ENCODE results near the gene KLC3.
A peak's percentile ranks its signal among the peaks of the same experiment; 100 is the strongest.

KLC3 gene

DNA sequence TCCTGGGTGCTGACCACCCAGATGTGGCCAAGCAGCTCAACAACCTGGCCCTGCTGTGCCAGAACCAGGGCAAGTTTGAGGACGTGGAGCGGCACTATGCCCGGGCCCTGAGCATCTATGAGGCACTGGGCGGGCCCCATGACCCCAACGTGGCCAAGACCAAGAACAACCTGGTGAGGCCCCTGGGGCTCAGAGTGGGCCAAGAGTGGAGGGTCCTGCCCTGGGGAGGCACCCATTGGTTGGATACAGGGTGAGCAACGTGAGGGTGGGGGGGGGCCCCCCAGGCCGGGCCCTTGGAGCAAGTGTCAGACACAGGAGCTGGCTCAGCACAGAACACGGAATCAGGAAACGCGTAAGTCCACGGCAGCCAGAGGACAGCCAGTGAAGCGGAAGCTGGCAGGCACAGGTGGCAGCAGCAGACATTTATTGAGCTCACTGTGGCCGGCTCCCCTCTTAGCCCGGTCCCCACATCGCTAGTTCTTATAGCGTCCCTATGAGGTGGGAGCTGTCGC, 8.9 kb downstream of the KLC3 start:
- no peak for DNase-seq

DNA sequence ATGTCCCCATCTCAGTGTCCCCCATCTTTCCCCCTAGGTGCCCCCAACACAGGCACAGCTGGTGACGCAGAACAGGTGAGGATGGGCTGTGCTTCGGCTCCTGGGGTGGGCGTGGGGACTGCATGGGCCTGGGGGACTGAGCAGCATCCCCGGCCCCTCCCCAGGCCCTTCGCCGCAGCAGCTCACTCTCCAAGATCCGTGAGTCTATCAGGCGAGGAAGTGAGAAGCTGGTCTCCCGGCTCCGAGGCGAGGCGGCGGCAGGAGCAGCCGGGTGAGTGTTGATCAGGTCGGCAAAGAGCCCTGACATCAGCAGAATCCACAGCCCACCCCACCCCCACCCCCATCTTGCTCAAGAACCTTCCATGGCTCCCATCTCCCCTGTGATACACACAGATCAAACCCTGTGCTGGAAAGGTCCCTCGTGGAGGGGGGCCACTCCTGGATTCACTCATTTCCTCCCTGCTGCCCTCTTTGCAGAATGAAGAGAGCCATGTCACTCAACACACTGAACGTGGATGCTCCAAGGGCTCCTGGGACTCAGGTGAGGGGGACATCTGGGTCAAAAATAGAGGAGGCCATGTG, 10.0 kb downstream of the KLC3 start:
- DNase-seq = no peak

DNA sequence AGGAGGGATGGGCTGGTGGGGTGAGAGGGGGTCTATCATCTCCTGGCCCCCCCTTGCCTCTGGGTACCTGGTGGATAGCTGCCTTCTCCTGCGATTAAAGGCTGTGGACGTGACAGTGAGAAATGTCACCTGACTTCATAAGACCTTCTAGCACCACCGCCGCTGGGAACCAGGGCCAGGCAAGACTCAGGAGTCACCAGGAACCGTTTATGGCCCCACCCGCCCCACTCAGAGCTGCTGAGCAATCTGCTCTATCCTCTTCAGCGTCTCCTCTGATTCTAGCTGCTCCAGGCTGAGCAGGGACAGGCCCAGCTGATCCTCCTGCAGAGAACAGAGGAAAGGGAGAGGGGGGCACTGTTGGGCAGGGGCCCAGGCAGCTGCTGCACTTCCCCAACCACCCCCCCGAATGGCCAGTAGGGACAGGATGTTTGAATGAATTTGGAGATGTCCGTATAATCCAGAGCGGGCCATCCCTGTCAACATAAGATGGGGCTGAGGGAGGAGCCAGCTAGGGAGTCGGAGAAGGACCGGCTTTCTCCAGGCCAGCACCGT, 10.9 kb downstream of the KLC3 start:
- DNase-seq = no peak

- DNase-seq = no peak
Measured at GRCh38 chr19:45352062-45352461, 11.5 kb downstream of the KLC3 start.

GRCh38 chr19:45352471-45352870, 11.9 kb downstream of the KLC3 start:
- DNase-seq = no peak

GRCh38 chr19:45352914-45353796, 12.6 kb downstream of the KLC3 start:
- no peak for DNase-seq

DNA sequence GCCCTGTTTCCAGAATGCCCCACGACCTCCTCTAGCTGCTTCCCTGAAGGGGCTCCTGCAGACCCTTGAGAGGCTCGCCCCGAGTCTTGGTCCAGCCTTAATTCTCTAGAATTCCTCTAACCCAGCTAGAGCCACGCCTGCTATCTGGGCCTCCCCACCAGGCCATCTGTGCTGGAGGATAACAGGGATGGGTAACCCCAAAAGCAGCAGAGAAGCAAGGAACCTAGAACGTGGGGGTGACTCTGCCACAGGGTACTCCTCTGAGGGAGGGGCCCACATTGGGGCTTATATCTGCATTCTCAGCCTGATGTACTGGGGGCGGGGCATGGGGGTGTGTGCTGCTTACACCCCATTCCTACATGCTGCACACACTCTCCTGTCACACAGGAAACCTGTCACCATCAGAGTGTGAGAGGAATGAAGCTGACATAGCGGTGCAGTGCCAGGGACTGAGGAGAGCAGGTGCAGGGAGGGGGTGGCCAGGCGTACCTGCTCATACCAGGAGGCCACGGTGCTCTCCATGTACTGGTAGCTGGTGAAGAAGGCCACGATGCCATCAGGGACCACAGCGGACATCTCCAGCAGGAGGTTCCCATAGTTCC, 13.8 kb downstream of the KLC3 start:
- DNase-seq = no peak

DNA sequence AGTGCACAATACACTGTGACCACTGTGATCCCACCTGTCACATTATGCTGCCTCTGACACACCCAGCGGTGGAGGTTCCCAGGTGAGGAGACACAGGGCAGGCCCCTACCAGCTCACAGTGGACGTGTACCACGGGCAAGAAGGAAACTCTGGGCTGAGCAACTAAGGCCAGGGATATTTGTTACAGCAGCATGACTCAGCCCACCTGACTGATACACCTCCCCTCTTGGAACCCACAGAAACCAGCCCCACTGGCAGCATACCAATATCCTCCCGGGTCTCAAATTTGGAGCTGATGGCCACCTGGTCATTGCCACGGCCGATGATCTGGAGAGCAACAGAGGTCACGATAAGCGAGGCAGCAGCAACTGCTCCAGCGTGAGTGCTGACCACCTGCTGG, 14.9 kb downstream of the KLC3 start:
- no peak for DNase-seq

DNA sequence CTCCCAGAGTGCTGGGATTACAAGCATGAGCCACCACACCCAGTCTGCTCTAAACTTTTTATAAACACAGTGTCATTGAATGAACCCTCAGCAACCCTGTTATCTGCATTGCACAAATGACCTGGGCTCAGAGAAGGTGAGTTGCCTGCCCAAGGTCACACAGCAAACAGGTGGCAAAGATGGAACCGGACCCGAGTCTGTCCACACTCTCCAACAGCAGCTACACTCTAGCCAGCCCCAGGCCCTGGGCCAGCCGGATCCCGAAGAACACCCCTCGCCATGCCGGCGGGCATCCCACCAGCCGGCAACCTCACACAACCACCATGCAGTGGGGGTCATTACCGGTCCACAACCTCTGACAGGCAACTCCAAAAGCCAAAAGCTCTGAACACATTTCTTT, 15.4 kb downstream of the KLC3 start:
- no peak for DNase-seq

- DNase-seq = no peak
Measured at GRCh38 chr19:45356760-45357444, 16.4 kb downstream of the KLC3 start.

- DNase-seq = no peak
Measured at GRCh38 chr19:45357445-45357783, 16.9 kb downstream of the KLC3 start.

- no peak for DNase-seq
Measured at GRCh38 chr19:45358213-45358792, 17.8 kb downstream of the KLC3 start.

GRCh38 chr19:45361608-45362007, 21.1 kb downstream of the KLC3 start:
- no peak for DNase-seq

GRCh38 chr19:45362291-45362690, 21.7 kb downstream of the KLC3 start:
- no peak for DNase-seq

DNA sequence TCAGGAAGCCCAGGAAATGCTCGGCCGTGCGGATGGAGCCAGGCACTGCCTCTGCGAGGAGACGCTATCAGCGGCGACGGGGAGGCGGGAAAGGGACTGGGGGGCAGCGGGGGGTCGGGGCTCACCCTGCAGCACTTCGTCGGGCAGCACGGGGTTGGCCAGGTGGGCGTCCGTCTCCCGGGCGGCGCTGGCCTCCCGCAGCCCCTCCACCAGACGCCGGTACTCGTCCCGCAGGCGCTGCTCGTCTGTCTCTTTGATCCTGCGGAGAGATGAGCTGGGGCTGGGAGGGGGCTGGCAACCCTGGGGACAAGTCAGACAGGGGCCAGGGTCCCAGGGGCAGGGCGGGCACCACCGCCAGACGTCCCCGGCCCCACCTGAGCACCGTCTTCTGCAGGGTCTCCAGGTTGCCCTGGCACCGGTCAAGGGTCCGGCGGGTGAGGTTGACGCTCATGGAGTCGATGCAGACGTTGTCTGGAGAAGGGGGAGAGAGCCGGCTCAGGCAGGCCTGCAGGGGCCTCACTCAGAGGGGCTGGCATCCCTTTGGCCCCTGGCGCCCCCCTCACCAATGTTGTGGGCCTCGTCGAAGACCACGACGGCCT, 23.4 kb downstream of the KLC3 start:
- no peak for DNase-seq

DNA sequence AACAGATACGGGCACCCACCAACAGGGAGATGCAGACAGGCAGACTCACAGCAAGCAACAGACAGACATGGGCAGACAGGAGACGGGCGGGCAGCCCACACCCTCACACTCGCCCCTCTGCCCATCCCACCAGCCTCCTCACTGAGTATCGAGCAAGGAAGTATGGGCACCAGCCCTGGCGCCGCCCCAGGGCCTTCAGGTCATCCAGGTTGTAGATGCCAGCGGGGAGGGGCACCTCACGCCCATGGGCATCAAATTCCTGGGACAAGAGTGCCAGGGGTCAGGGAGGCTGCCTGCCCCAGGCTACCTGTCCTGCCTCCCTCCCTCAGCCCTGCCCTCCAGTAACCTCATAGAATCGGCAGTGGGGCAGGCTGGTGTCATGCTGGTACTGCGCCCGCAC, 24.1 kb downstream of the KLC3 start:
- no peak for DNase-seq

GRCh38 chr19:45368127-45368526, 27.6 kb downstream of the KLC3 start:
- no peak for DNase-seq

- no peak for DNase-seq
Measured at GRCh38 chr19:45368737-45369340, 28.3 kb downstream of the KLC3 start.

GRCh38 chr19:45370410-45371204, 30.1 kb downstream of the KLC3 start, which contains the start of gene ERCC2:
Gene ERCC2, minus strand, starts transcription at chr19:45370573. Its CDS starts 33 bp downstream, at chr19:45370540.
- peak; percentile 99 for DNase-seq

DNA sequence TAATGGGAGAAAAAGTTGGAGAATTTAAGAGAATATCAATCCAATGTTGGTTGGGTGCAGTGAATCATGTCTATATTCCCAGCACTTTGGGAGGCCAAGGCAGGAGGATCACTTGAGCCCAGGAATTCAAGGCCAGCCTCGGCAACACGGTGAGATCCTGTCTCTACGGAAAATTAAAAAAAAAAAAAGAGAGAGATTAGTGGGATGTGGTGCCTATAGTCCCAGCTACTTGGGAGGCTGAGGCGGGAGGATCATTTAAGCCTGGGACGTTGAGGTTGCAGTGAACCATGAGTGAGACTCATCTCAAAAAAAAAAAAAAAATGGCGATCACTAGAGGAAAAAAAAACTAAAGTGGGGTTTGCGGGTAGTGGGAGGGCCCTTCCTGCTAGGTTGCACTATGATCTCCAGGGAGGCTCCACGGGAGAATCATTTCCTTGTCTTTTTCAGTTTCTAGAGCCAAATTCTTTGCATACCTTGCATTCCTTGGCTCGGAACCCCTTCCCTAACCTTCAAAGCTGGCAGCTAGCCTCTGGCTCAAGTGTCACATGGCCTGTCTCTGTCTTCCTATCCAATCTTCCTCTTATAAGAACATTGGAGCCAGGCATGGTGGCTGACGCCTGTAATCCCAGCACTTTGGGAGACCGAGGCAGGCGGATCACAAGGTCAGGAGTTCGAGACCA, 35.6 kb downstream of the KLC3 start:
- no peak for DNase-seq
